Stimulated activated CD8-positive, alpha-beta memory T cell treated with anti-CD3 and anti-CD28 coated beads, Interleukin-4, amount 100 ng/mL, for 24 hours (primary cell): ENCODE data around the gene COL1A1.

Source experiments
- DNase-seq: peaks from one replicate; pipeline ENCODE4 v3.0.0-alpha.2; 2020; ENCODE audit warnings: low read depth

Gene COL1A1

DNA sequence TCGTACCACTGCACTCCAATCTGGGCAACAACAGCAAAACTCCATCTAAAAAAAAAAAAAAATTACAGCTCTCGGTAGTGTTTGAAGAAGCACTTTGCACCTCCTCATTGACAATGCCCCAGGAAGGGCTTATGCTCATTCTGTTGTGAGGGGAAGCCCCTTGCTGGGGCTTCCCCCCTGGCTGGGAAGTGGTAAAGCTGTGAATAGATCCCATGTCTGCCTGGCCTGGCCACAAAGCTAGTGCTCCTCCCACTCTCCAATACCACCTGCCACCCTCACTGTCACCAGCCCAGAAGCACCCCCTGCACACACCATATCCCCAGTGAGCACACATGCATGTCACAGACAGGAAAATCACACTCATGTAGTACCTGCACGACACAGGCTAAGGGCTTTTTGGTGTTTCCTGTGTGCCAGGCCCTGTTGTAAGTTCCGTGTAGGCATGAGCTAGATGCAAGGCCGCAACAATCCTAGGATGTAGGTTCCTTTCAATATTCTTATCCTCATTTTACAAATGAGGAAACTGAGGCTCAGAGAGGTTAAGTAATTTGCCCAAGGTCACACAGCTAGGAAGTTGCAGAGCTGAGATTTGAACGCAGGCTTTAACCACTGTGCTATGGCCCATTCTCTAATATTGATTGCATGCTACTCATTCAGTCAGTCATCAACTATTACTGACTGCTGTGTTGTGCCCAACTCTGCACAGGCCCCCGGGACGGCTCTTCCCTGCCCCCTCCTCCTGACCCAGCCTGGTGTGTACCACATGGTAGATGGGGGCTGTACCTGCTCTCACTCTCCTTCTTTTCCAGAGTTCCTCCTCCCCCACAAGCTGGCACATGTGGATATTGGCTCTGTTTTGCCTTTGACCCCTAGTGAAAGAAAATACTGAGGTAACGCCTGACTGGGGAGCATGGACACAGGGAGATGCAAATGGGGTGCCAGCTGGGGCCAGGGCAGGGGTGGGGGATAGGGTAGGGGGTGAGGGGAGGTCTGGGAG is 11.9 kb upstream of the COL1A1 start:
- DNase-seq = peak; percentile 37

DNA sequence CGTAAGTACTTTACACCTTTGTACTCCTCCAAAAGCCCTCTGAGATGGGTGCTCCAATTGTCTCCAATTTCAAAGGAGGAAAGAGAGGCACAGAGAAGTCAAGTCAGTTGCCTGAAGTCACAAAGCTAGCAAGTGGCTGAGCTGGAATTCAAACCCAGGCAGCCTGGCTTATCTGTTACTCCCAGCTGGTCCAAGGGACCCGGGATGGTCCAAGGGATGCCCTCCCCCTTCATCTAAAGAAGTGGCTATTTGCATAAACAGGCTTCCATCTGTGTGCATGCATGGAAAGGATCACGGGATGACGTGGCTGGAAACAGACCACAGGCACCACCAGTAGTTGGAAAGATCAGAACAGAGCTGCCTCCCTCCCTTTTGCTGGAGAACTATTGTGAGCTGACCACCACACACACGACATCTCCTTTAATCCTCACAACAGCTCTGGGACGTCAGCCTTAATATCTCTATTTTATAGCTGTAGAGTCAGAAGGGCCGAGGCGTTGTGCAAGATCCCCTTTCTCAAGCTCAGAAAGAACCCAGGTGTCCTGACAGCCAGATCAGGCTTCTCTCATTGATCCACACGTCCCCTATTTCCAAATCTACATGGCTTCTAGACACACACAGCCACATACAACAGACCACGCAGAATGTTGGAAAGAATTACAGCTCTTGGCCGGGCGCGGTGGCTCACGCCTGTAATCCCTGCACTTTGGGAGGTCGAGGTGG is 10.9 kb upstream of the COL1A1 start:
- no peak for DNase-seq

DNA sequence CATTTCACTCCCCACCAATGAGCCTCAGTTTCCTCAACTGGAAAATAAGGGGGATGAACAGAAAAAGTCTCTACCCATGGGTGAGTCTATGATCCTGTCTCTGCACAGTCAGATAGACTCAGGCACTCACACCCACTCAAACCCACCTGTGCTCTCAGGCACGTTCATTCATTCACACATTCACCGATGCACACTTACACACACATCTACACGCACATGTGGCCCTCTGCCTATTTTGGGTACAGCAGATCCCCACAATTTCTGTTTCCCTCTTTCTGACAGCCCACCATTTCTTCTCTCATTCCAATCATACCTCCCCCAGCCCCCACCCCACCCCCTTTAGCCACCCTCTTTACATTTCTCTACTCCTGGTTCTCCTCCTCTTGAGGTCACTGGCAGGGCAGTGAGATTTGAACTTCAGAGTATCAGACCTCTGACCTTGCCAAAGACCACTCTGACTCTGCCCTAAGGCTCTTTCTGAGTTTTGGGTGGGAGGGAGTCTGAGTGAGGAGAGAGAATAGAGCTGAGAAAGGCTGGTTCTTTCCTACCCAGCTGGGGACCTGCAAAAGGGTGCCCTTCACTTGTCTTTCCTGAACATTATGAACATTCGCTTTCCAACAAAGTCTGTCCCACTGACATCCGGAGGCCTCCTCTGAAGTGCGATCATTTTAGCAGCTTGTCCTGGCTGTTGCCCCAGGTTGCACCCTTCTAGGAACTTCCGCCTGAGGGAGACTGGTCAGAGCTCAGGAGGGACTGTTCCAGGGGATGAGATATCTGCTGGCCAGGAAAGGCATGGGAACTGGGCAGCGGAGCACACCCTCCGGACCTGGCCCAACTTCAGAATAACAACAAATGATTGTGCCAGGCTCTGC is 10.1 kb upstream of the COL1A1 start:
- no peak for DNase-seq

DNA sequence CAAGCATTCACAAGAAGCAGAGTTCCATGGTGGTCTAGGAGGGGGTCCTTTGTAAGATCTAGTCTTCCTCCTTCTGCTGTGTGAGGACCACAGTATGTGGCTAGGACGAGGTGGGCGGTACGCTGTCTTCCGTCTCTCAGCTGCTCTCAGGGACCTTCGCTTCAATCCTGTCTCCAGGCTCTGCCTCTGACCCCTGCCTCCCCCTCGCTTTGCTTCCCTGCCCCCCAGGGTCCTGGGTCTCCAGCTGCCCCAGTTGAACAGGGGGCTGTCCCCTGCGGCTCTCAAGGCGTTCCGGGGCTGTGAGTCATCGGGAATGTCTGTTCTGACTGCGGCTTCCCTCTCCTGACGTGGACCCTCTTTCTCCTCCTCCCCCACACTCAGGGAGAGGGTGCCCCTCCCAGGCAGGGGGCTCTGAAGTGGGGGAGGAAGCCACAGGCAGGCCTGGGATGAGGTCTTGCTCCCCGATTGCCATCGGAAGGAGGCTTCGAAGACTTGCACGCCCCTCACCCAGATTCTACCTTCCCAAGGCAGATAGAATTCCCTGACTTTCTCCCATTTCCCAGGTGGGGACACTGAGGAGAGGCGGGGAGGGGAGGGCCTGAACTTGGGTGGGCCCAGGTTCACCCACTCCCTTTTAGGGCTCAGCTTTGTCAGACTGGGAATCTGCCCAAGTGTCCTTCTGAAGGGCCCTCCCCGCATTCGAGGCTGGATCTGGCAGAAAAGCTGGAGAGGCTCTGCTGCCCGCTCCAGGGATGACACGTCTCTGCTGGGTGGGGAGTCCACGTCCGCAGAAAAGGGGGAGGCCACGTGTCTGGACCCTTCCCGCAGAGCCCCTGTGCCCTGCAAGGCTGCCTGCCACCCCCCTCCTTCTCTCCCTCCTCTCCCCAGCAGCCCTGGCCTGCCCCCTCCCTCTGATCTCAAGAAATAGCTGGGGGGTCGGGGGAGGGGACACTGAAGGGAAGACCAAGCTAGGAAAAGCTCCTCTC is 9.1 kb upstream of the COL1A1 start:
- DNase-seq = no peak

DNA sequence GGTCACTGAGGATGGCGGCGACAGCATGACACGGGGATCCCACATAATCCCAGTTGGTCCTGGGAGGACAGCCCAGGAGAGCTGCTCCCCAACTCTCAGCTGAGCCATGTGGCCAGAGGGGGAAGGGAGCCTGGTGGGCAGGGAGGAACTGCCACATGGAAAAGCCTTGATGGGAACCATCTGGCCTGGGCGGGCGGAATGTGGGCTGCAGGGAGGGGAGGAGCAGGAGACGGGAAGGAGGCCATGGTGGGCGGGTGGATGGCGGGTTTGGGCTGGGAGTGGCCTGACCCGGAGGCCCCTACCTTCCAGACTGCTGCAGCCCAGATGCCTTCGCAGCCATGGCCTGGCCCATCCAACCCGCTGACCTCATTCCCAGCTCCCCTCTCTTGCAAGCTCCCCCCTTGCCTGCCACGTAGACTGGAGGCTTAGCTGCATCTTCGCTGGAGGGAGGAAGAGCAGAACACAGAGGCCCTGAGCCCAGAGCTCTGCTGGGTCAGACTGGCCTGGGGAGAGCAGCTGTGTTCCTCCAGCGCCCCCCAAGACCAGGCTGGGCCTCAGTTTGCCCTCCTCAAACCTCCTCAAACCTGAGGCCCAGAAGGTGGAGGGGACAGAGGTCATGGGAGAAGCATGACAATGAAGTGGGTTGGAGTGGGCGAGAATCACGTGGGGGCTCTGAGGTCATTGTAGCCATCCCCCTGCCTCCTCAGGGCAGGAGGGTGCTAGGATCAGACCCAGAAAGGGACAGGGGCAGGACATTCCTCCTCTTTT is 8.2 kb upstream of the COL1A1 start:
- DNase-seq = no peak

DNA sequence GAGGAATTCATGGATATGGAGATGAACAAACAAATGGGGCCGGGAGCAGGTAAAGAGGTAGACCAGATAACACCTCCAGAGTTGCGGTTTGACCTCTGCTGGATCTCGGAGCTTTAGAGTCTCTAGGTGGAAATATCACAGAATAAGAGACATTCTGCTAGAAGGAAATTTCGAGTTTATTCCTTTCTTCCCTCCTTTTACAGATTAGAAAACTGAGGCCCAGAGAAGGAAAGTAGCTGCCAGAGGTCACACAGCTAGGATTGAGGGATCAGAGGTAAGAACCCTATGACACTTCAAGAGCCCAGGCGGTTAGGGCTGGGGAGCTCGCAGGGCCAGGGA is 7.7 kb upstream of the COL1A1 start:
- DNase-seq = no peak

DNA sequence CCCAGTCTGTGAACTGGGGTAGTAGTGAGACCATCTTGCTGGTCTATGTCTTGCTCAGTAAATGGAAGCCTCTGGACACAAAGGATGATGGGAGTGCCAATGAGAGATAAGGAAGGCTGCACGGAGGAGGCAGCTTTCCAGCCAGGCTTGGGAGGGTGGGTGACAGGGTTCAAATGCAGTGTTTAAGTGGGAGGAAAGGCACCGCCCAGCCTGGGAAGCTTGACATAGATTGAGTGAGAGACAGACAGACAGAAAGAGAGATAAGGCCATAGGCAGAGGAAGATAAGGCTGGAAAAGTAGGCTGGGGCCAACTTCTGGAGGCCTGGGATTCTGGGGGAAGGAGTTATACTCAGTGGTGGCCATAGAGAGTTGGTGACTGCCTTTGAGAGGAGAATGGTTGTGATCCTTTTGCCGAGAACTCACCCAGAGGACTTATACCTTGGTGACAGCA is 7.2 kb upstream of the COL1A1 start:
- no peak for DNase-seq

DNA sequence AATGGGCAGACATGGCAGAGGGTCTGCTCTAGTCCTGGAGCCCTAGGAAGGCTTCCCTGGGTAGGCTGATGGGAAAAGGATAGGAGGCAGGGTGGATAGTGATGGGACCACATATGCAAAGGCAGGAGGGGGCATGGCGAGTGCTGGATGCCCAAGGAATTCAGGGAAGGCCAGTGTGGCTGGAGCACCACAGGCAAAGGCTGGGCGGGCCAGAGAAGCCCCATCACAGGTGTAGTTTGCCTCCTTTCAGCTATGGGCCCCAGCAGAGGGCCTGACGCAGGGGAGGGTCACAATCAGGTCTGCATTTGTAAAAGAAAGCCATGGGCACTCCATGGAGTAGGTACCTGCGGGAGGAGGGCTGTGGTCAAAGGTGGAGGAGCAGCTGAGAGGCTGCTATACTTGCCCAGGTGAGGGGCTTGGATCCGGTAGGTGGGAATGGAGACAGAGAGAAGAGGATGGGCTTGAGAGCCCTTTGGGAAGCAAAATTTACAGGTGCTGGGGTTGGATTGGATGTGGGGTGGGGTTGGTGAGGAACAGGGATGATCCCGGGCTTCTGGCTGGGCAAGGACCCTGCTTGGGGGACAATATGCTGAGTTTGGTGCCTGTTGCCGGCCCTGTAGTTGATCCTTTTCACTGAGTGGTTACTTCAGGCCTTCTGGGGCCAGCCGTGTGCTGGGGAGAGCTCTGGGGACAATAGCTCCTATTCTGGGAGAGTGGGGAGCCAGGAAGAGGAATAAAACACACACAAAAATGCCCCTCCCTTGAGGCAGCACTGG is 6.5 kb upstream of the COL1A1 start:
- DNase-seq = no peak

DNA sequence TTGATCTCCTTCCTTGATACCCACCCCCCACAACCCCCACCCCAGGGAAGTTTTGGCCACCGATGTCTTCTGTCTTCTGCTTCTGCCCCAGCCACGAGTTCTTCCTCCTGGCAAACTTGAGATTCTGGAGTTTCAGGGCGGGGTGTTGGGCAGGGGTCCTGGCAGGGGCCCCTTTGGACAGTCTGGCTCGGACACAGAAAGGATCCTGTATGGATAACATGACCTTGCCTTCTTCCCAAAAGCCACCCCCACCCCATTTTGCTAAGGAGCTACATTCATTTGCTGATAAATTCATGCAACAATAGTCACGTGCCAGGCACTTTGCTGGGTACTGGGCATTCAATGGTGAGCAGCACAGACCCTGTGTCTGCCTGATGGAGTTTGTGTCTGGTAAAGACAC is 5.9 kb upstream of the COL1A1 start:
- no peak for DNase-seq

DNA sequence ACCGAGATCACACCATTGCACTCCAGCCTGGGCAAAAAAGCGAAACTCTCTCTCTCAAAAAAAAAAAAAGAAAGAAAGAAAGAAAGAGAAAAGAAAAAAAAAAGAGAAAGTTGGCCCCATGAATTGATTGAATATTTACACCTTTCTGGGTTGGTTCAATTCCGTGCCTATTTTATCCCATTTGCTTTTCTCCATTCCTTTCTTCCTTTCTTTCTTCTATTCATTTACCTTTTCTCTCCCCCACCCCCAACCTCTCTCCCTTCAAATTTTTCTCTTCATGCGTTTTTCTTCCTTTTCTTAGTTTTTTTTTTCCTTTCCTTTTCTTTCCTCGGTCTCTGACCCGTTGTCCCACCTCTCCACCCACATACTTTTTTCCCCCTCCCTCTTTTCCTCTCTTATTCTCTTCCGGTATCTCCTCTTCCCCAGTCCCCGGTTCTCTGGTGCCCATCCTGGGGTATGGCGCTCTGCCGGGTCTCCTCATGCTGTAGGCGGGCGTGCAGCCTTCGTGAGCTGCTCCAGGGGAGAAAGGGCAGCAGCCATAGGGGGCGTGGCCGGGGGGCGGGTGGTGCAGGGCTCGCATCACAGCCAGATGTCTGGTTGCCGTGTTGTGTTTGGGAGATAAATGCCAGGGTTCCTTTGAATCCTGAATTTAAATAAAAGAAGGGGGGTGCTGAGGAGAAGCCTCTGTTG is 5.3 kb upstream of the COL1A1 start:
- DNase-seq = no peak

DNA sequence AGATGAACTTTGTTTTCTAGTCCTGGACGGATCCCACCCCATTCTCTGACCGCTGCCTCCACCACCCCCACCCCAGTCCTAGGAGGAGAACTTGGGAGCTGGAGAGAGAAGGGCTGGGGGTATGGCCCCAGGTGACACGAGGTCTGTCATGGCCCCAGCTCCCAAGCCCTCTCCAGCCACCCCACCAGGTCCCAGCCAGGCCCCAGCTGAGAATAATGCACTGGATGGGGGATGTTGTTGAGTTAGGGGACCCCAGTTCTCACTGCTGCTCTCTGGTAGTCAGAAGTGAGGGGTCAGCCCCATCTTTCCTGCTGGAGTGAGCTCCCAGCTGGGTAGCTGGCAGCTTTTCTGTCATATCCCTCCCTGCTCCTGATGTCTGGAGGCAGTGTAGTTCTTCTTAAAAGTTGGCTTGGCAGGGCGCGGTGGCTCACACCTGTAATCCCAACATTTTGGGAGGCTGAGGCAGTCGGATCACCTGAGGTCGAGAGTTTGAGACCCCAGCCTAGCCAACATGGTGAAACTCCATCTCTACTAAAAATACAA is 4.6 kb upstream of the COL1A1 start:
- no peak for DNase-seq

DNA sequence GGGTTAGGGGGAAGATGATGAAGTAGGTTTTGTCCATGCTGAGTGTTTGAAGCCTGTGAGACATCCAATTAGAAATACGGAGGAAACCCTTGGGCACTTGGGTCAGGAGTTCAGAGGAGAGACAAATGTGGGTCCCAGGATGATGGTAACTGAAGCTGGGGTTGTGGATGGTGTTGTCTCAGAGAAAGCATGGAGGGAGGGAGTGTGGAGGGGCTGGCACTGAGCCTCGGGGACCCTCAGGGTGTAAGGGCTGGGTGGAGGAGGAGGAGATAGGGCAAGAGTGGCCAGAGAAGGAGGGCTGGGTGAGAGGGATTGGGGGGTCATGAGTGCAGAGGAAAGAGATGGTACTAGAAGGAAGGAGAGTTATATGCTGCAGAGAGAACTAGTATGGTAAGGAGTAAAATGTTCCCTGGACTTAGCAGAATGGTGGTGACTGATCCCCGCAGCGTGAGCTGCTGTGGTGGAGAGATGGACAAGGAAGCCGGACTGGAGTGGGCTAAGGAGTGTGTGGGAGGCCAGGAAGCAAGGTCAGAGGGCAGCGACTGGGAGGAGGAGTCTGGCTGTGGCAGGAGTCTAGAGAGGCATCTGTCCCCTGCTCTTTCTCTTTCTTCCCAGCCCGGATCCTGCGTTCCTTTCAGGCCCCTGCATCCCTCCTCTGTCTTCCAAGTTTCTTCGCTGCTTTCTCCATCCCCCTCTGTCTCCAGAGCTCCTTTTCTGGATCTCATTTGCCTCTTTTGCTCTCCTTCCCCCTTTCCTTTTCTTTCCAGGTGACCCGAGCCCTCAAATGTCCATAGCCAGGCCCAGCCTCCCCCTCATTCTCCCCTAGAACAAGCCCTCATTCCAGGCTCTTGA is 3.9 kb upstream of the COL1A1 start:
- DNase-seq = no peak

DNA sequence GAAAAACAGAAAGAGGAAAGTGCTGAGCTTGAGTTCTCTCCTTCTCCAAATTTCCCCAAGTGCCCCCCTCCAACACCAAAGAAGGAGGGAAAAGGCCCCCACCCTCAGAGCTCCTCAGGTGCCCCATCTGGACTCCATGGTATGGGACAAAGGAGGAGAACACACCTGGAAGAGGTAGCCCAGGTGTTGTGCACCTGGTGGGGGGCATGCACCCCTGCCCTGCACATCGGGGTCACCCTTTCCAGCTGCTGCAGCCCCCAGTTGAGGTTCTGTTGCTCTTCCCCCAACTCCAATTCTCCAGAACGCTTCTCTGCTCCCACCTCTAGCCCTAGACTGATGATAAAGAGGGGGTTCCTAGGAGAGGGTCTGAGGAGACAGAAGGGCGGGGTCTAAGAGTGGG is 3.0 kb upstream of the COL1A1 start:
- DNase-seq = no peak

DNA sequence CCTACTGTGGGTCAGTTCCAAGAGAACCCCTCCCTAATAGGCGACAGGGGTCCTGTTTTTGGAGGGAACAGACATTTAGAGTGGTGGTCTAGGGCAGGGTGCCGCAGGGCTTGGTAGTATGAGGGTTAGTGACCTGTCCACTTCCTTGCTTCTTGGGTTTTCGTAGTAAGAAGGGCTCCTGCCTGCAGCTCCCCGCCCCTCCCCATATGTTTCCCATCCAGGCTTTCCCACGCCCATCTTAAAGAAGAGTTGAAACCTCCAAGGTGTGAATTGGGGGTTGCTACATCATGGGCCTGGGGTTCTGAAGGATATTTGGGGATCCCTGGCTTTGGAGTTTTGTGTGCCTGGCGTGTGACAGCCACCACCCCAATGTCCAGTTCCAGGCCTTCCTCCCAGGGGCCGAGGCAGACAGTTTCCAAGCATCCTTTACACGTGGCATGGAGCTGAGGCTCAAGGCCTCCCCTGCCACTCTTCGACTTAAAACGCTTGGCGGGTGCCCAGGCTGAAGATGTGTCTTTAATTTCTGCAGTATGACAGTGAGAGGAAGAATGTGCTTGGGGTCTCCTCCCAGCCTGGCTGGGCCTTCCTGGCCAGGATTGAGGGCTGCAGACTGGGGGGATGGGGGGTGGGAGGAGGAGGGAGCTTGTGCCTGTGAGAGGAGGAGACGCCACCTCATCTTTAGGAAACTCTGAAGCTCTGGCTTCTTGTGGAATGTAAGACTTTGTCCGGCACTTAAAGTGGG is 2.3 kb upstream of the COL1A1 start:
- DNase-seq = no peak

DNA sequence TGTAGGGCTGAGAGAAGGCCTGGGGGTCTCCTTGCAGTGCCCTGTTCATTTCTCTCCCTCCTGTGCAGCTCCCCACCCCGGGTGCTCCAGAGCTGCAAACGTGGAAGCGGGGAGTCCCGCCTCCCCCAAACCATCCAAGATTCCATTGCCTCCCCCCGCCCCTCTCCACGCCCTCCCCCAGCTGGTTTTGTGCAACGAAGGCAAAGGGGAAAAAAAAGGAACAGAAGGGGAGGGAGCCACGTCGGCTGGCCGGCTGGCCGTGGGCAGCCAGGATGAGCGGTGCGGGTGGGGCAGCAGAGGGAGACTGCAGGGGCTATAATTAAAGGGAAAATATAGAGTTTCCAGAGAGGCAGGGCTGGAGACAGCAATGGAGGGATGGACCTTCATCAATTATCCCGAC is 1.7 kb upstream of the COL1A1 start:
- DNase-seq = no peak

DNA sequence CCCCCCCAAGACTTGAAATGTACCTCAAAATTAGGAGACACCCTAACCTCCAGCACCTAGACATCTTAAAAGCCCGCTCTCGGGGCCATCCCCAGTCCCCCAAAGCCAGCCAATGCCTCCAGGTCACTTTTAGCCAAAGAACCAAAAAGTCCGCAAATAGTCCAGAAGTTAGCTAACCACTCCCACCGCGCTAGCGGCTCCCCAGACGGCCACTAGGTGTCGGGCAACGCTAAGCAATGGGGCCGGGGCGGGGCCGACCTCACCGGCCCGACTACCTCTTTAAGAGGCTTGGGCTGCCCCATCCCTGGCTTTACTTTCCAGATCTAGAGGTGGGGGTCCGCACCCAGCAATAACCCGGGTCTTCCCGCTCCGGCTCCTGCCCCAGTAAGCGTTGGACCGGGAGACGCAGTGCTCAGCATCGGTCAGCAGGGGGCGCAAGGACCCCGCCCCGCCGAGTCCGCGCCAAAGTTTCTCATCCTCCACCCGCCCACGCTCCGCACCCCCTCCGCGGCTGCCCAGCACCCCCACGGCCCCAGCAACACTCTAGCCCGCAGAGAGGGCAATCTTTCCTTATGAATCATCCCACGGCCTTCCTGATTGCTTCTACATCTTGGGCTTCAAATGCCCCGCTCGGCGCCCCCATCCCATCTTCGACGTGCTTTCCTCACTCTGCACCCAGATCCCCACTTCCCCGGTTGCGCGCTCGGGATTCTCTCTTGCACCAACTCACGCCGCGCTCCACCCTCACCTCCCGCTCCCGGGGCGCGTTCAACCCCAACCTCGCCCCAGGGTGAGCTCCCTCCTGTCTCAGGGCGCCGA is 765 bp downstream of the COL1A1 start:
- peak; percentile 65 for DNase-seq
